Gastrocnemius medialis (tissue), 4 donors: ENCODE data around the gene NES.

Source experiments
- POLR2A ChIP-seq, 2 donors: fragments of 450-650 bp; IDR thresholded peaks; one replicate each; pipeline ENCODE4 v1.6.1; 2017; ENCODE audit warnings: antibody characterized with exemption in 2 of 2, mild to moderate bottlenecking in 2 of 2, moderate library complexity in 2 of 2
- TF ChIP-seq, protein P1 (sequence below), 5 experiments: fragments of 450-650 bp in 3 of 5; fragments of 200-600 bp in 2 of 5; sonication (generic) in 2 of 5; IDR thresholded peaks in 4 of 5; conservative IDR thresholded peaks in 1 of 5; 1 replicate in 4 of 5; 2 replicates in 1 of 5; pipeline ENCODE4 v1.5.1; 2016 to 2019; ENCODE audit warnings: antibody characterized with exemption in 5 of 5, mild to moderate bottlenecking in 3 of 5, moderate library complexity in 3 of 5

GRCh38 chr1:156694690-156694962 is 17.4 kb upstream of the NES start:
- TF ChIP-seq, protein P1, sequence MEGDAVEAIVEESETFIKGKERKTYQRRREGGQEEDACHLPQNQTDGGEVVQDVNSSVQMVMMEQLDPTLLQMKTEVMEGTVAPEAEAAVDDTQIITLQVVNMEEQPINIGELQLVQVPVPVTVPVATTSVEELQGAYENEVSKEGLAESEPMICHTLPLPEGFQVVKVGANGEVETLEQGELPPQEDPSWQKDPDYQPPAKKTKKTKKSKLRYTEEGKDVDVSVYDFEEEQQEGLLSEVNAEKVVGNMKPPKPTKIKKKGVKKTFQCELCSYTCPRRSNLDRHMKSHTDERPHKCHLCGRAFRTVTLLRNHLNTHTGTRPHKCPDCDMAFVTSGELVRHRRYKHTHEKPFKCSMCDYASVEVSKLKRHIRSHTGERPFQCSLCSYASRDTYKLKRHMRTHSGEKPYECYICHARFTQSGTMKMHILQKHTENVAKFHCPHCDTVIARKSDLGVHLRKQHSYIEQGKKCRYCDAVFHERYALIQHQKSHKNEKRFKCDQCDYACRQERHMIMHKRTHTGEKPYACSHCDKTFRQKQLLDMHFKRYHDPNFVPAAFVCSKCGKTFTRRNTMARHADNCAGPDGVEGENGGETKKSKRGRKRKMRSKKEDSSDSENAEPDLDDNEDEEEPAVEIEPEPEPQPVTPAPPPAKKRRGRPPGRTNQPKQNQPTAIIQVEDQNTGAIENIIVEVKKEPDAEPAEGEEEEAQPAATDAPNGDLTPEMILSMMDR (IDR thresholded peaks at IDR 0.05 in 4 of 5, conservative IDR thresholded peaks at IDR 0.05 in 1 of 5), result no peak
- no peak for TF ChIP-seq POLR2A (IDR thresholded peaks at IDR 0.05)
